Activated T-helper 1 cell treated with anti-CD3 and anti-CD28 coated beads, Interleukin-12 subunit alpha, Interleukin-12 subunit beta, Interleukin-2, Interleukin-4 antibody, amounts not matched to agents 30 ng/mL and 10 ng/mL and 1 ng/mL, durations not matched to agents 14 hours and 24 hours and 36 hours (primary cell): ENCODE results near the gene PPP1CA. TPM values are rescaled to one million over a fixed set of nuclear protein-coding genes. Genes with fewer than 3 reads are reported as not detected.
"Not testable (repeated sequence)": the region's sequence is repeated elsewhere in the genome, so short reads cannot be mapped to it uniquely, and the experiment has no call there.

ENCODE experiments used
- DNase-seq: peaks from one replicate; pipeline ENCODE4 v3.0.0; 2021; ENCODE audit warnings: low spot score
- H3K27ac Mint-ChIP-seq: one replicate; pipeline ENCODE4 v1.8.0; 2021; ENCODE audit warnings: mild to moderate bottlenecking, mixed read lengths
- H3K27me3 Mint-ChIP-seq: one replicate; pipeline ENCODE4 v1.8.0; 2022; ENCODE audit warnings: mild to moderate bottlenecking, moderate library complexity, mixed read lengths; ENCODE audit not compliant: insufficient read depth
- H3K36me3 Mint-ChIP-seq: one replicate; pipeline ENCODE4 v1.8.0; 2021; ENCODE audit warnings: low read depth, mixed read lengths
- H3K4me1 Mint-ChIP-seq: one replicate; pipeline ENCODE4 v1.8.0; 2021; ENCODE audit warnings: low read depth, mixed read lengths
- H3K4me3 Mint-ChIP-seq: one replicate; pipeline ENCODE4 v1.8.0; 2021; ENCODE audit warnings: mild to moderate bottlenecking, moderate library complexity, mixed read lengths
- H3K9me3 Mint-ChIP-seq: one replicate; pipeline ENCODE4 v1.8.0; 2021; ENCODE audit warnings: mixed read lengths
- intact Hi-C: fragments of 100-400 bp; cut with micrococcal nuclease; formaldehyde crosslinking; loops from one replicate; pipeline ENCODE4 v1.15.1; 2024
- total RNA-seq: library from RNA; stranded (reverse); gene quantifications from 2 replicates; pipeline ENCODE4 v1.2.3, GENCODE V29; 2022

Gene PPP1CA
- total RNA-seq, 1 donor from 2014 or later = 260 TPM

GRCh38 chr11:67408437-67409200 lies 7.0 kb upstream of the PPP1CA start:
- H3K27me3 Mint-ChIP-seq = peaks cover 2% of the 10 kb centered on the region
- H3K36me3 Mint-ChIP-seq = peaks cover 34% of the 10 kb centered on the region
- H3K27ac Mint-ChIP-seq = peak overlapping the region; percentile 92
- H3K9me3 Mint-ChIP-seq = no peaks in the 10 kb centered on the region
- peak overlapping the region; percentile 88 for H3K4me3 Mint-ChIP-seq
- DNase-seq = no peak
- H3K4me1 Mint-ChIP-seq = peaks cover 77% of the 10 kb centered on the region
- intact Hi-C loops = loop anchor here (1.0 to 10.0 kb wide), 4 partner anchors 13 to 1554 kb away; partner anchors contain the start of genes CFL1, CHKA and NDUFV1

GRCh38 chr11:67407688-67408163 lies 6.1 kb upstream of the PPP1CA start:
- H3K36me3 Mint-ChIP-seq = peaks cover 32% of the 10 kb centered on the region
- peak overlapping the region; percentile 88 for H3K4me3 Mint-ChIP-seq
- H3K4me1 Mint-ChIP-seq = peaks cover 69% of the 10 kb centered on the region
- peak overlapping the region; percentile 92 for H3K27ac Mint-ChIP-seq
- no peak for DNase-seq
- no peaks in the 10 kb centered on the region for H3K9me3 Mint-ChIP-seq
- no peaks in the 10 kb centered on the region for H3K27me3 Mint-ChIP-seq
- intact Hi-C loops = loop anchor here (1.0 to 10.0 kb wide), 4 partner anchors 99 to 1553 kb away; partner anchors contain the start of genes CFL1, CHKA and NDUFV1

GRCh38 chr11:67406969-67407687 lies 5.5 kb upstream of the PPP1CA start:
- Mint-ChIP-seq H3K27ac (peak overlapping the region; percentile 92), H3K36me3 (peaks cover 32% of the 10 kb centered on the region), H3K4me1 (peaks cover 63% of the 10 kb centered on the region), H3K27me3 (no peaks in the 10 kb centered on the region), H3K4me3 (peak overlapping the region; percentile 88), H3K9me3 (no peaks in the 10 kb centered on the region)
- DNase-seq = no peak
- intact Hi-C loops = loop anchor here (1.0 to 10.0 kb wide), 4 partner anchors 99 to 1552 kb away; partner anchors contain the start of genes CFL1, CHKA and NDUFV1

- Mint-ChIP-seq H3K4me1 (peaks cover 56% of the 10 kb centered on the region), H3K27ac (peak overlapping the region; percentile 92), H3K27me3 (no peaks in the 10 kb centered on the region), H3K9me3 (no peaks in the 10 kb centered on the region), H3K4me3 (peak overlapping the region; percentile 88), H3K36me3 (peaks cover 32% of the 10 kb centered on the region)
- DNase-seq = no peak
- intact Hi-C loops = loop anchor here (5.0 to 10.0 kb wide), 3 partner anchors 198 to 1552 kb away; partner anchors contain the start of genes CFL1, CHKA and NDUFV1
Observed at GRCh38 chr11:67406420-67406968, 4.8 kb upstream of the PPP1CA start.

GRCh38 chr11:67405688-67406339 lies 4.2 kb upstream of the PPP1CA start:
- Mint-ChIP-seq H3K4me3 (peak overlapping the region; percentile 88), H3K27ac (peak overlapping the region; percentile 92), H3K4me1 (peaks cover 56% of the 10 kb centered on the region), H3K36me3 (peaks cover 32% of the 10 kb centered on the region), H3K27me3 (no peaks in the 10 kb centered on the region), H3K9me3 (no peaks in the 10 kb centered on the region)
- intact Hi-C loops = loop anchor here (5.0 to 10.0 kb wide), 3 partner anchors 199 to 1551 kb away; partner anchors contain the start of genes CFL1, CHKA and NDUFV1
- no peak for DNase-seq

GRCh38 chr11:67405196-67405567 lies 3.5 kb upstream of the PPP1CA start:
- peaks cover 35% of the 10 kb centered on the region for H3K36me3 Mint-ChIP-seq
- no peaks in the 10 kb centered on the region for H3K9me3 Mint-ChIP-seq
- H3K4me1 Mint-ChIP-seq = peaks cover 60% of the 10 kb centered on the region
- peak overlapping the region; percentile 88 for H3K4me3 Mint-ChIP-seq
- peak overlapping the region; percentile 88 for H3K27ac Mint-ChIP-seq
- intact Hi-C loops = loop anchor here (5.0 to 10.0 kb wide), 3 partner anchors 200 to 1550 kb away; partner anchors contain the start of genes CFL1, CHKA and NDUFV1
- H3K27me3 Mint-ChIP-seq = no peaks in the 10 kb centered on the region
- DNase-seq = no peak

- Mint-ChIP-seq H3K27me3 (no peaks in the 10 kb centered on the region), H3K9me3 (no peaks in the 10 kb centered on the region), H3K4me1 (peaks cover 58% of the 10 kb centered on the region), H3K27ac (peak overlapping the region; percentile 88), H3K4me3 (peak overlapping the region; percentile 88), H3K36me3 (peaks cover 34% of the 10 kb centered on the region)
- intact Hi-C loops = loop anchor here (5.0 to 10.0 kb wide), 5 partner anchors 137 to 1550 kb away; partner anchors contain the start of genes CFL1, CHKA, GRK2 and NDUFV1
- DNase-seq = peak; percentile 46
Observed at GRCh38 chr11:67404515-67405195, 3.0 kb upstream of the PPP1CA start.

- H3K36me3 Mint-ChIP-seq = peaks cover 31% of the 10 kb centered on the region
- not testable (repeated sequence) for H3K9me3 Mint-ChIP-seq, H3K27me3 Mint-ChIP-seq, DNase-seq
- intact Hi-C loops = loop anchor here (1.0 to 10.0 kb wide), 5 partner anchors 25 to 1548 kb away; partner anchors contain the start of genes CFL1, GRK2, NDUFV1 and RPS6KB2
- peak overlapping the region; percentile 88 for H3K27ac Mint-ChIP-seq
- peaks cover 49% of the 10 kb centered on the region for H3K4me1 Mint-ChIP-seq
- H3K4me3 Mint-ChIP-seq = peak overlapping the region; percentile 88
Observed at GRCh38 chr11:67403085-67403484, 1.4 kb upstream of the PPP1CA start.

GRCh38 chr11:67402192-67402839 lies 658 bp upstream of the PPP1CA start:
- Mint-ChIP-seq H3K36me3 (peaks cover 33% of the 10 kb centered on the region), H3K4me3 (peak overlapping the region; percentile 88), H3K4me1 (peaks cover 49% of the 10 kb centered on the region), H3K27ac (peak overlapping the region; percentile 81)
- not testable (repeated sequence) for H3K9me3 Mint-ChIP-seq, DNase-seq, H3K27me3 Mint-ChIP-seq
- intact Hi-C loops = loop anchor here (1.0 to 10.0 kb wide), 8 partner anchors 19 to 1548 kb away; partner anchors contain the start of genes AIP, CDK2AP2, CFL1 and GRK2

- H3K4me3 Mint-ChIP-seq = peak overlapping the region; percentile 92
- no peak for DNase-seq
- intact Hi-C loops = loop anchor here (1.0 to 10.0 kb wide), 6 partner anchors 9 to 1546 kb away; partner anchors contain the start of genes CFL1, GRK2, NDUFV1 and TMEM134
- peak overlapping the region; percentile 86 for H3K27ac Mint-ChIP-seq
- H3K36me3 Mint-ChIP-seq = peaks cover 29% of the 10 kb centered on the region
- H3K9me3 Mint-ChIP-seq = no peaks in the 10 kb centered on the region
- H3K4me1 Mint-ChIP-seq = peaks cover 45% of the 10 kb centered on the region
- no peaks in the 10 kb centered on the region for H3K27me3 Mint-ChIP-seq
Observed at GRCh38 chr11:67400942-67401494, 640 bp downstream of the PPP1CA start.
